ENCODE results near the gene OR2L2.
"Not testable (repeated sequence)": the region's sequence is repeated elsewhere in the genome, so short reads cannot be mapped to it uniquely, and the experiment has no call there.

Gene OR2L2, protein sequence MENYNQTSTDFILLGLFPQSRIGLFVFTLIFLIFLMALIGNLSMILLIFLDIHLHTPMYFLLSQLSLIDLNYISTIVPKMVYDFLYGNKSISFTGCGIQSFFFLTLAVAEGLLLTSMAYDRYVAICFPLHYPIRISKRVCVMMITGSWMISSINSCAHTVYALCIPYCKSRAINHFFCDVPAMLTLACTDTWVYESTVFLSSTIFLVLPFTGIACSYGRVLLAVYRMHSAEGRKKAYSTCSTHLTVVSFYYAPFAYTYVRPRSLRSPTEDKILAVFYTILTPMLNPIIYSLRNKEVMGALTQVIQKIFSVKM

GRCh38 chr1:248029770-248030169 is at the start of gene OR2L2:
Gene OR2L2 (plus strand): TSS chr1:248030070. CDS start chr1:248038268, 8,198 bp downstream.
- no peak for DNase-seq (ENCODE audit: low read depth)

DNA sequence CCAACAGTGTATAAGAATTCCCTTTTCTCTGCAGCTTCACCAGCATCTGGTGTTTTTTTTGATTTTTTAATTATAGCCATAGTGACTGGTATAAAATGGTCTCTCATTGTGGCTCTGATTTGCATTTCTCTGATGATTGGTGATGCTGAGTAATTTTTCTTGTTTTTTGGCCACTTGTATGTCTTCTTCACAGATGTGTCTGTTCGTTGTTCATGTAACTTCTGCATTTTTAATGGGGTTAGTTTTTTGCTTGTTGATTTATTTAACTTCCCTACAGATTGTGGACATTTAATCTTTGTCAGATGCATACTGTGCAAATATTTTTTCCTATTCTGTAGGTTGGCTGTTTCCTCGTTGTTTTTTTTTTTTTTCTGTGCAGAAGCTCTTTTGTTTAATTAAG is 36.9 kb upstream of the OR2L2 start:
- no peak for DNase-seq (ENCODE audit: low read depth)

DNA sequence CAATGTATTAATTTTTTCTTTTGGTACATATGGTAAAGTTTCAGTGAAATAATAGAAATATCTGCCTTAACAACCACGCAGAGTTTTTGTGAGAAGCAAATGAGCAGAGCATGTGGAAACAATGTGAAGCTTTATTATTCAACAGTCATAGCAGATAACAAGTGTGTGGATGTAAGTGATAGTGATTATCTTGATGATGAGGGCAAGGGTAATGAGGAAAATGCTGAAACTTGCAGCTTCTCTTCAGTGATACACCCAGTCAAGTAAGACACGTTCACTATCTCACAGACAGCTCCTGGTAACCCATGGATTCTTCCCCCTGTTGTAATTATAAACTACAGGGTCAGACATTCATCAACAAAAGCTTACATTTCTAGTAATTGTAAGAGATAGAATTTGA is 31.1 kb upstream of the OR2L2 start:
- DNase-seq (ENCODE audit: low read depth): no peak

DNA sequence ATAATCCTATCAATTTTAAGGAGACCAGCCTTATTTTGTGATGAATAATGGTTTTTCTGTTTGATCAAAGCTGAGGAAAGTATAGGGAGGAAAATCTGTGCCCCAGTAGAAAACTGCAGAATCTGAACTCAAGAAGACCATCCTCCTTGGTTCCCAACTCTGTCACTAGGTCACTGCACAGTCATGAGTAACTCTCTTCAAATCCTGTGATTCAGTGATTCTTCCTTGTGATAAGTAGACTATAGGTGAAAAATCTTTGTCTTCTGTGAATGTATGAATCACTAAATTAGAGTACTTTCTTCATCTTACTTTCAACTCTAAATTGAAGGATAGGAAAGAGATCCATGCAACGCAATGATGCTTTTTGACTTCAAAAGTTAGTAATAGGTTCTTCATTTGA is 29.7 kb upstream of the OR2L2 start:
- DNase-seq (ENCODE audit: low read depth): no peak

- DNase-seq (ENCODE audit: low read depth): no peak
Observed at GRCh38 chr1:248007778-248008177, 22.1 kb upstream of the OR2L2 start.

DNA sequence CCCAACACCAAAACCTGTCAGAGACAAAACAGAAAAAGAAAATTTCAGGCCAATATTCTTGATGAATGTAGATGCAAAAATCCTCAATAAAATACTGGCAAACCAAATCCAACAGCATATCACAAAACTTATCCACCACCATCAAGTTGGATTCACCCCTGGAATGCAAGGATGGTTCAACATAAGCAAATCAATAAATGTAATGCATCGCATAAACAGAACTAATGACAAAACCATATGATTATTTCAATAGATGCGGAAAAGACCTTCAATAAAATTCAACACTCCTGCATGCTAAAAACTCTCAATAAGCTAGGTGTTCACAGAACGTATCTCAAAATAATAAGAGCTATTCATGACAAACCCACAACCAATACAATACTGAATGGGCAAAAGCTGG is 20.2 kb upstream of the OR2L2 start:
- no peak for DNase-seq (ENCODE audit: low read depth)

- DNase-seq (ENCODE audit: low read depth): no peak
Observed at GRCh38 chr1:248013229-248013710, 16.6 kb upstream of the OR2L2 start, which contains the start of gene OR2L5. Gene OR2L5 (plus strand): TSS chr1:248013660. CDS start chr1:248021948, 8,288 bp downstream.

- DNase-seq (ENCODE audit: low read depth): no peak
Observed at GRCh38 chr1:248015803-248016202, 14.1 kb upstream of the OR2L2 start.

DNA sequence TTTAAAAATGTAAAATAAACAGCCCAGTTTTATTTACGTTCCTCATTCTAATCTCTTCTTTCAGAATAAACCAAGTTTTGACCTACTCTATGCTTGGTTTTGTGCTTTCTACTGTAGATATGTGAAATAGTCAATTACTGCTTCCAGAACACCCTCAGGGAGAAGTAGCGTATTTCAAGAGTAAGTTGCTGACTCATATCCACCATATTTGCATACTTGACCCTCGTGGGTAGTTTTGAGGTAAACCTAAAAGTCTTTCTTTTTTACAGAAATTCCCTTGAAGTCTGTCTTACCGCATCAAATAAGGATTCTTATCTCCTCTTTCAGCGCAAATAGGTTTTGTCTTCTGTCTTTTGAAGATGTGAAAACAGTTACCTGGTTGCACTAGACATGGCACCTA is 15.3 kb downstream of the OR2L2 start:
- DNase-seq (ENCODE audit: low read depth): no peak

DNA sequence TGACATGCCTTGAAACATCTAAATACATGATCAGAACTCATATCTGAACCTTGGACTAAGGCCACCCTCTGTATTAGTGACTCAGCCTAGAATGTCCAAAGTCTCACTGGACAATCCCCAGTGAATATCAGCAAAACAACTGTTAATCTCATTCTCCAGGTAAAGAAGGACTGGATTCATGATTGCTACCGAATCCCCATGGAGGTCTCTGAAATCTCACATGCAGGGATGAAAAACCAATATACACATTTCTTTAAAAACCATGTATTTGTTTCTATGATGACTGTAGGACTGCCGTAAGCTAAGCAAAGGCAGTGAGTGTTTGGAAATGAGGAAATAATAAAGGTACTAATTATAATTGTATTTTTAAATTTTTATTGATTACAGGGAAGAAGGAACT is 16.7 kb downstream of the OR2L2 start, which contains the start of gene OR2L3:
OR2L3 (plus strand) TSS at position 301 of the 400 bp plus-strand sequence. CDS start 13,846 bp downstream, outside the sequence.
- DNase-seq (ENCODE audit: low read depth): no peak

GRCh38 chr1:248047008-248047407 is 17.1 kb downstream of the OR2L2 start:
- DNase-seq (ENCODE audit: low read depth): no peak

DNA sequence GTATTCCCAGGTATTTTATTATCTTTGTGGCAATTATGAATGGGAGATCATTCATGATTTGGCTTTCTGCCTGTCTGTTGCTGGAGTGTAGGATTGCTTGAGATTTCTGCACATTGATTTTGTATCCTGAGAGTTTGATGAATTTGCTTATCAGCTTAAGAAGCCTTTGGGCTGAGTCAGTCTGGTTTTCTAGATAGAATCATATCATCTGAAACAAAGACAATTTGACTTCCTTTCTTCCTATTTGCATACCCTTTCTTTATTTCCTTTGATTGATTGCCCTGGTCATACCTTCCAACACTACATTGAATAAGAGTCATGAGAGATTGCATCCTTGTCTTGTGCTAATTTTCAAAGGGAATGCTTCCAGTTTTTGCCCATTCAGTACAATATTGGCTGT is 24.8 kb downstream of the OR2L2 start:
- no peak for DNase-seq (ENCODE audit: low read depth)

GRCh38 chr1:248055261-248055660 is 25.4 kb downstream of the OR2L2 start:
- DNase-seq (ENCODE audit: low read depth): no peak

DNA sequence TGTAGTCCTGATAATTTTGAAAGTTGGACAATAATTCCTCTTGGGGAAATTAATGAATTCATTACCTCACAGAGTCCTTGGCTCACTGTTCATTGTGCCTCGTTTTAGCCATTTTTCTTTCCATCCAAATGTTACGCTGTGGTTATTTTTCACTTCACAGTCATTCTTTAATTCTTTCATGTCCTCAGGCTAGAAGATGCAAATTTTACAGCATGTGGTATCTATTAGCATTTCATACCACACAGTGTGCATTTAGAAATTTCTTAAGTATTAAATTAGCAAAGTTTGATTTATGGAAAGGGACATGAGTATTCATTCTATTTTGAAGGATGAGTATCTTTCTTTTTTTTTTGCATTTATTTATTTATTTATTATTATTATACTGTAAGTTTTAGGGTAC is 35.2 kb downstream of the OR2L2 start:
- DNase-seq (ENCODE audit: low read depth): no peak

- no peak for DNase-seq (ENCODE audit: low read depth)
Observed at GRCh38 chr1:248065604-248066003, 35.7 kb downstream of the OR2L2 start.

DNA sequence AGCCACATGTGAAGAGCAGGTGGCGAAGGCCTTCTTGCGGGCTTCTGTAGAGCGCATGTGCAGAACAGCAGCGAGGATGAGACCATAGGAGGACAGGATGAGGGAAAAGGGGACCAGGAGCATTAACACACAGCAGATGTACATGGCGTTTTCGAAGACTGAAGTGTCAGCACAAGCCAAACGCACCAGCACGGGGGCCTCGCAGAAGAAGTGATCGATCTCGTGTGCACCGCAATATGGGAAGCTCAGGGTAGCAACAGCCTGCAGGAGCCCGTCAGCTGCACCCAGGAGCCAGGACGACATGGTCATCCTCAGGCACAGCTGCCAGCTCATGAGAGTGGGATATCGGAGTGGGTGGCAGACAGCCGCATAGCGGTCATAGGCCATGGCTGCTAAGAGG is 54.0 kb downstream of the OR2L2 start:
- DNase-seq (ENCODE audit: low read depth): not testable (repeated sequence)

All from activated T-helper 1 cell treated with Interleukin-2 at 50 U/mL for 16 hours (primary cell).